ENCODE measurements around the gene TBX1.
"Not testable (repeated sequence)": the region's sequence is repeated elsewhere in the genome, so short reads cannot be mapped to it uniquely, and the experiment has no call there.

The TBX1 gene

DNA sequence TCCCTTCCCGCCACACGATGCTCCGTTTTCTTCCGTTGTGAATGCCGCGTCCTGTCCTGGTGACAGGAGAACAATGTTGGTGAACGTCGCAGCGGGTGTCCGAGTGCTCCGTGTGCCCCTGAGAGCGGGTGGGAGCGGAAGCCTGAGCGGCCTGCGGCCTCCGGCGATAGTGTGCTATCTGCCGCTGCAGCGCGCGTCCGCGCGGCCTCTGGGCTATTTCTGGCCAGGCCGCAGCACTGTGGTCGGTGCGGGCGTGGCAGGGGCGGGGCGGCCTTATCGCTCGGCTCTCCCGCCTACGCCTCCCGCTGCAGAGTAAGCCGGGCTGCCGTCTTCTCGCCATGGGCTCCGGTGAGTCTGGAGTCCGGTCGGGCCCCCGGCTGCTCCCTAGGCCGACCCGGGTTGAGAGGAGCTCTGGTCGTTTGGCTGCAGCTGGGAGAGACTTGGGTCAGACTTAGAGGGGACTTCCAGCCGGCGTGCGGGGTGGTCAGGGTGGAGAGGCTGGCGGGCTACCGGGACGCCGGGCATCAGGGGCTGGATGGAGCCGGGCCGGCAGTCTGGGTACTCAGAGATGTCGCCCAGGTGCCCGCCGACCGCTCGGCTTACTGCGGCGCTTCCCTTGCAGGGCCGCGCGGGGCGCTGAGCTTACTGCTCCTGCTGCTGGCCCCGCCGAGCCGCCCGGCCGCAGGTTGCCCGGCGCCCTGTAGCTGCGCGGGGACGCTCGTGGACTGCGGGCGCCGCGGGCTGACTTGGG lies 37.2 kb upstream of the TBX1 start, which contains the start of gene GP1BB:
TSS of gene GP1BB (plus strand) at position 308 of the 751 bp plus-strand sequence. CDS start at position 339, 31 bp downstream.
- no peak for DNase-seq (ENCODE audit: low read depth)

- DNase-seq (ENCODE audit: low read depth): no peak
Measured at GRCh38 chr22:19723983-19724827, 36.4 kb upstream of the TBX1 start.

DNA sequence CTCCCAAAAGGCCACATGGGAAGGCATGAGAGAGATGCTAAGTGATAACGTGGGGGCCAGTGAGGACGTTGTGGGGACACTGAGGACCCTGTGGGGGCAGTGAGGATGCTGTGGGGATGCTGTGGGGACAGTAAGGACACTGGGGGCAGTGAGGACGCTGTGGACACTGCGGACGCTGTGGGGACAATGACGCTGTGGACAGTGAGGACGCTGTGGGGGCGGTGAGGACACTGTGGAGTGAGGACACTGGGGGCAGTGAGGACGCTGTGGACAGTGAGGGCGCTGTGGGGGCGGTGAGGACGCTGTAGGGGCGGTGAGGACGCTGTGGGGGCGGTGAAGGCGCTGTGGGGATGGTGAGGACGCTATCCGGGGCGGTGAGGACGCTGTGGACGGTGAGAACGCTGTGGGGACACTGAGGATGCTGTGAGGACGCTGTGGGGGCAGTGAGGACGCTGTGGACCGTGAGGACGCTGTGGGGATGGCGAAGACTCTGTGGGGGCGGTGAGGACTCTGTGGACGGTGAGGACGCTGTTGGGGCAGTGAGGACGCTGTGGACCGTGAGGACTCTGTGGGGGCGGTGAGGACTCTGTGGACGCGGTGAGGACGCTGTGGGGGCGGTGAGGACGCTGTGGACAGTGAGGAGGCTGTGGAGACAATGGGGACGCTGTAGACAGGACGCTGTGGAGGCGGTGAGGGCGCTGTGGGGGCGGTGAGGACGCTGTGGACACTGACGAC lies 35.5 kb upstream of the TBX1 start:
- DNase-seq (ENCODE audit: low read depth): no peak

DNA sequence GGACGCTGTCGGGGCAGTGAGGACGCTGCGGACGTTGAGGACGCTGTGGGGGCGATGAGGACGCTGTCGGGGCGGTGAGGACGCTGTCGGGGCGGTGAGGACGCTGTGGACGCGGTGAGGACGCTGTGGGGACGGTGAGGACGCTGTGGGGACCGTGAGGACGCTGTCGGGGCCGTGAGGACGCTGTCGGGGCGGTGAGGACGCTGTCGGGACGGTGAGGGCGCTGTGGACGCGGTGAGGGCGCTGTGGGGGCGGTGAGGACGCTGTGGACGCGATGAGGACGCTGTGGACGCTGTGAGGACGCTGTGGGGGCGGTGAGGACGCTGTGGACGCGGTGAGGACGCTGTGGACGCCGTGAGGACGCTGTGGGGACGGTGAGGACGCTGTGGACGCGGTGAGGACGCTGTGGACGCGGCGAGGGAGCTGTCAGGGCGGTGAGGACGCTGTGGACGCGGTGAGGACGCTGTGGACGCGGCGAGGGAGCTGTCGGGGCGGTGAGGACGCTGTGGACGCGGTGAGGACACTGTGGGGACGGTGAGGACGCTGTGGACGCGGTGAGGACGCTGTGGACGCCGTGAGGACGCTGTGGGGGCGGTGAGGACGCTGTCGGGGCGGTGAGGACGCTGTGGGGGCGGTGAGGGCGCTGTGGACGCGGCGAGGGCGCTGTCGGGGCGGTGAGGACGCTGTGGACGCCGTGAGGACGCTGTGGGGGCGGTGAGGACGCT lies 34.4 kb upstream of the TBX1 start:
- DNase-seq (ENCODE audit: low read depth): not testable (repeated sequence)

GRCh38 chr22:19727310-19728150 lies 33.0 kb upstream of the TBX1 start:
- no peak for DNase-seq (ENCODE audit: low read depth)

DNA sequence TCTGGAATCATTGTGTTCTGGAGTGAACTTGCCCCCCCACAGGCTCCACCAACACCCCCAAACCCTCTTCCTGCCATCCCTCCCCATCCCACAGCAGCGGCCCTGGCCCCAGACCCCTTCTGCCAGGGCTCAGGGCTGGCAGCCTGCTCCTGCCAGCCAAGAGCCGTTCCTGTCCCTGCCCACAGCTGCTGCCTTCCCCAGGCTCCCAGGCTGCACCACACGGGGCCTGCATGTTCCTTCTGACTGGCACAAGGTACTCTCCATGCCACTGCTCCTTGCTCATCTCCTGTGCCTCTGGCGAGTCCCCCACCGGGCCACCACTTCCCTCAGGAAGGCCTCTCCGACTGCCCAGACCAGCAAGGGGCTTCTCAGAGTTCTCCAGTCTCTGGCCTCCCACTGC lies 32.3 kb upstream of the TBX1 start:
- DNase-seq (ENCODE audit: low read depth): no peak

- DNase-seq (ENCODE audit: low read depth): no peak
Measured at GRCh38 chr22:19728836-19729235, 31.7 kb upstream of the TBX1 start.

- no peak for DNase-seq (ENCODE audit: low read depth)
Measured at GRCh38 chr22:19729507-19729906, 31.1 kb upstream of the TBX1 start.

GRCh38 chr22:19730198-19730597 lies 30.4 kb upstream of the TBX1 start:
- DNase-seq (ENCODE audit: low read depth): no peak

DNA sequence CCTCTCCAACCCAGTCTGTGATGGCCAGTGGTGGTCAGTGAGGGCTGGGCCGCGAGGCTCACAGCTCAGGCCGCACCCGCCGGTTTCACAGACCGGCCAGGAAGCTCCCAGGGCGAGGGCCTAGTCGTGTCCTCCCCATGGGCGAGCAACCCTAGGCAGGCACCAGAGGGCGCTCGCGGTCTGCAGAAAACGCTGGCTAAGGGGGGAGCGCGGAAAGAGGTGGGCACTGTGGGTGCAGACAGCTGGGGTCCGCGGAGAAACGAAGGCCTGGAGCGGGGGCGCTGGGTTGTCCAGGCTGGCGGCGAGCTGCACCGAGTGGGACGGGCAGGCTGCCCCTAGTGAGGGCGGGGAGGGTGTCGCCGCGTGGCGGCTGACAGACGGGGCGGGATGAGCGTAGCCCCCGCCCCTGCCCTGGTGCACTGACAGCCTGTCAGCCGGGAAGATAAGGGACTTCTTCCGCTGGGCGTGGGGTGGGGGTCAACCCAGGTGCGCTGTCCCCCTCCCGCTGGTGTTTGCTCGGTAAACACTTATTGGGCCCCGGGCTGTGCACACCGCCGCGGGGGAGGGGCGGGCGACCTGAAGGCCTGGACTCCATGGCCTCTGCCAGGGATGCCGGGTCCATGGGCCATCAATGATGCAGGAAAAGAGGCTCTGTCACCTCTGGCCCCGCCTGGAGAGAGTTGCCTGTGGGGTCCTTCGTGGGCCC lies 29.8 kb upstream of the TBX1 start:
- DNase-seq (ENCODE audit: low read depth): peak; percentile 75

DNA sequence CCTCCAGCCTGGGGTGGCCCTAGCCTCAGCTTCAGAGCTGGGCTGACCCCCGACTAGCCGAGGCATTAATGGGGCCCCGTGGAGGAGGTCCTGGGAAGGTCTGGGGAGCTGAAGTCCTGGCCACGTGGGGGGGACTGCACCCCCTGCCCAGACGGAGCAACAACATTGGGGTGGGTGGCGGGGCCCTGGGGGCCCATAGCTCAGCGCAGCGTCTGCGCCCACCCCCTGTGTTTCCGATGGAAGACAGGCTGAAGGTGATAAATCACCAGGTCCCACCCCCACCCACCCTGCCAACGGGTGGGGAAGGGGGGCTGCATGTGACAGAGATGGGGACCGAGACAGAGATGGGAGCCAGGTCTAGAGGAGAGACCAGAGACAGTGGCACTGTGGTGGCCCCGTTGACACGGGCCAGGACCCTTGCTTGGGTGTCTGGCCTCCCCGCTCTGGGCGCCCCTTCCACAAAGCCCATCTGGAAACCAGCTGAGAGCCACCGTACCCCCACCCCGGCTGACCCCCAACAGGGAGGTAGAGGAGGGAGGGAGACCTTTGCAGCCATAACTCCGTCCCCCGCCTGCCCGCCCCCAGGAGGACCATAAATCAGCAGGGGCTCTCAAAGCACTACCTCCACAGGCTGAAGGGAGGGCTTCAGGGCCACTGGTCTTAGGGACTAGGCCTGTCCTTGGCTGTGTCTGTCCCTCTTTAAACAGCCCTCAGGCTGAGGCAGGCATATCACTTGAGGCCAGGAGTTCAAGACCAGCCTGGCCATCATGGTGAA lies 29.0 kb upstream of the TBX1 start:
- no peak for DNase-seq (ENCODE audit: low read depth)

- DNase-seq (ENCODE audit: low read depth): no peak
Measured at GRCh38 chr22:19732403-19733113, 28.0 kb upstream of the TBX1 start.

- no peak for DNase-seq (ENCODE audit: low read depth)
Measured at GRCh38 chr22:19733755-19734154, 26.8 kb upstream of the TBX1 start.

- no peak for DNase-seq (ENCODE audit: low read depth)
Measured at GRCh38 chr22:19734163-19734562, 26.4 kb upstream of the TBX1 start.

DNA sequence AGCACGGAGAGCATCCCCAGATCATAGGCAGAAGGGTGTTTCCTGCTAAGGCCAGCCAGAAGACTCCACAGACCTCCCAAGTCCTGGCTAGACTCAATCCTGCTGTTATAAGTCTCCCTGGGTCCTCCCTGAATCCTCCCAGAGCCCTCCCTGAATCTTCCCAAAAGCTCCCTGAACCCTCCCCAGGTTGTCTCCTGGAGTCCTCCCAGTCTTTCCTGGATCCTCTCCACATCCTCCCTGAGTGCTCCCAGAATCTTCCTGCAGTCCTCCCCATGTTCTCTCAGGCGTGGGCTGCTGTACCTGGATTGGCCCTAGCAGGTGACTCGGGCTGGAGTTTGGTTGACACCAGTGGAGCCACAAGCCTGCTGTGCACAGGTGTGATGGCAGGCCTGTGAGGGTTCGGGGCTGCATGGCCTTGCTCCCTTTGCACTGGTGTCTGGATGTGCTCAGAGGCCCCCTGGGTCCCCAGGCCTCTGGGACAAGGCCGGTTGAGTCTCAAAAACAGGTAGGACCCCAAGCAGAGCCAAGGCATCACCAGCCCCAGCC lies 25.7 kb upstream of the TBX1 start:
- DNase-seq (ENCODE audit: low read depth): no peak

GRCh38 chr22:19735665-19736510 lies 24.7 kb upstream of the TBX1 start:
- DNase-seq (ENCODE audit: low read depth): no peak

GRCh38 chr22:19737846-19738663 lies 22.5 kb upstream of the TBX1 start:
- DNase-seq (ENCODE audit: low read depth): no peak

All from activated gamma-delta T cell treated with anti-CD3 and anti-CD28 coated beads, Interleukin-2, amount 50 U/mL, for 16 hours (primary cell).